Heart right ventricle (tissue), 16 donors: ENCODE measurements around the gene EIF6. TPM values are rescaled to one million over a fixed set of nuclear protein-coding genes. Genes with fewer than 3 reads are reported as not detected.
"Not testable (repeated sequence)": the region's sequence is repeated elsewhere in the genome, so short reads cannot be mapped to it uniquely, and the experiment has no call there.

Experiments used
- ATAC-seq, 8 donors: fragments of 200-7000 bp; cut with Tn5 transposase; one replicate each; pipeline ENCODE4 v1.9.1; 2020; ENCODE audit warnings: mild to moderate bottlenecking in 8 of 8, moderate library complexity in 8 of 8, moderate number of reproducible peaks in 1 of 8
- DNase-seq, 2 donors: peaks; one replicate each; pipeline ENCODE4 v3.0.0-alpha.2; 2020
- H3K27ac ChIP-seq, 10 donors: fragments of 200-600 bp; sonication (generic) in 2 of 10; one replicate each; pipeline versions ENCODE4 v1.5.0 to v1.8.0; 2020 to 2022; ENCODE audit warnings: mild to moderate bottlenecking in 3 of 10
- H3K27me3 ChIP-seq, 7 donors: fragments of 200-600 bp; one replicate each; pipeline ENCODE4 v1.8.0; 2021 to 2022; ENCODE audit warnings: mild to moderate bottlenecking in 2 of 7
- H3K36me3 ChIP-seq, 9 donors: fragments of 200-600 bp; sonication (generic) in 1 of 9; one replicate each; pipeline versions ENCODE4 v1.5.0 to v1.8.0; 2020 to 2022; ENCODE audit warnings: mild to moderate bottlenecking in 2 of 9
- H3K4me1 ChIP-seq, 9 donors: fragments of 200-600 bp; sonication (generic) in 1 of 9; one replicate each; pipeline versions ENCODE4 v1.5.0 to v1.8.0; 2020 to 2022; ENCODE audit warnings: mild to moderate bottlenecking in 4 of 9
- H3K4me3 ChIP-seq, 10 donors: fragments of 200-600 bp; sonication (generic) in 2 of 10; one replicate each; pipeline versions ENCODE4 v1.5.0 to v1.8.0; 2020 to 2022; ENCODE audit warnings: mild to moderate bottlenecking in 7 of 10, moderate library complexity in 2 of 10
- H3K9me3 ChIP-seq, 11 donors: fragments of 200-600 bp in 10 of 11; sonication (generic) in 2 of 11; one replicate each; pipeline versions ENCODE4 v1.5.0 to v1.8.0; 2013 to 2022; ENCODE audit warnings: mild to moderate bottlenecking in 2 of 11, control low read depth in 1 of 11, moderate library complexity in 1 of 11
- CTCF ChIP-seq, 9 donors: fragments of 200-600 bp; sonication (generic) in 2 of 9; IDR thresholded peaks; one replicate each; pipeline versions ENCODE4 v1.5.0 to v1.8.0; 2021 to 2022; ENCODE audit warnings: antibody characterized with exemption in 9 of 9, mild to moderate bottlenecking in 5 of 9, moderate library complexity in 1 of 9
- WGBS, 2 donors: extraction: QIAGEN DNeasy Blood & Tissue Kit; methylation state at CpG; one replicate each; pipeline ENCODE4 v1.1.7; 2013; ENCODE audit warnings: inconsistent platforms in 1 of 2; 5-methylcytosine and 5-hydroxymethylcytosine counted together
- intact Hi-C, 10 donors: fragments of 100-400 bp; cut with DNase I; formaldehyde crosslinking; loops; one replicate each; pipeline versions ENCODE4 v1.11.1 to v1.14.2; 2022
- polyA plus RNA-seq, 2 donors: library from polyadenylated mRNA; stranded (reverse); fragments of 200-250 nt; gene quantifications; one replicate each; pipeline ENCODE4 v1.2.3, GENCODE V29; 2013
- total RNA-seq, 10 donors: library from RNA; stranded (reverse); fragmentation: NEBNext Ultra II Directional in 3 of 10; extraction: Animal tissue kit (Norgen Biotek cat#: 25700) in 3 of 10; gene quantifications; one replicate each; pipeline versions ENCODE4 v1.2.1 to v1.2.4, GENCODE V29; 2021 to 2023
- donor health status: Arrhythmogenic right ventricular cardiomyopathy.
- donor health status: ischemic (EF 13 %, LVEDD 7.1; RV severe dilation, severe dysfunction).
- donor health status: healthy with polysubstance abuse.
- donor health status: DM: no; HTN: yes; CAD: no.
- donor health status: DM: no; HTN: no; CAD: no.
- donor health status: ischemic (EF 25% LVEDD 6.9; RV normal size, moderate dysfunction).
- donor health status: ischemic (EF 25% LVEDD 5.7; RV mildly dilated, moderate dysfunction).
- donor health status: healthy.
- donor health status: DM: yes; HTN: yes; CAD: no.
- donor health status: Ischemic cardiomyopathy.
- donor health status: ischemic (EF 35%, LVEDD 5.7; RV mildly dilated, moderate dysfunction).
- donor health status: nonischemic (EF 11% LVEDD 7.7; RV severe dilation, severe dysfunction).
- donor health status: DM: yes; HTN: yes; CAD: no.
- donor health status: PGD.
- donor health status: ischemic (EF 29% LVEDD 5.4; RV normal size, mild dysfunction).
- donor health status: nonischemic (EF 23%, LVEDD 6.1; RV moderate dilation, normal function).

The EIF6 gene
- total and polyA plus RNA-seq, 12 donors = 28.2 to 155 (median 39.0) TPM

GRCh38 chr20:35316086-35316485 is 31.5 kb upstream of the EIF6 start:
- no peak for DNase-seq
- Histone ChIP-seq H3K4me3 (no peak overlapping the region), H3K36me3 (peaks cover 0 to 45% (median 0%) of the 10 kb centered on the region in 9 donors), H3K4me1 (peaks cover 0 to 19% (median 9%) of the 10 kb centered on the region in 9 donors), H3K27me3 (no peaks in the 10 kb centered on the region), H3K9me3 (no peaks in the 10 kb centered on the region), H3K27ac (no peak overlapping the region)
- intact Hi-C loops = no loop called here
- WGBS, 2 donors = 86 to 90% methylated on average over 2 of the region's 2 CpGs
- TF ChIP-seq CTCF (IDR thresholded peaks at IDR 0.05) = no peak
- no peak for ATAC-seq

- 97 to 98% methylated on average over 7 of the region's 7 CpGs for WGBS, 2 donors
- intact Hi-C loops, H3K9me3 ChIP-seq, ATAC-seq, H3K27me3 ChIP-seq, H3K4me3 ChIP-seq, DNase-seq, H3K27ac ChIP-seq: not testable (repeated sequence)
- Histone ChIP-seq H3K36me3 (peaks cover 0 to 47% (median 0%) of the 10 kb centered on the region in 9 donors), H3K4me1 (peaks cover 0 to 19% (median 9%) of the 10 kb centered on the region in 9 donors)
These were observed 31.1 kb upstream of the EIF6 start for GRCh38 chr20:35315632-35316020.

DNA sequence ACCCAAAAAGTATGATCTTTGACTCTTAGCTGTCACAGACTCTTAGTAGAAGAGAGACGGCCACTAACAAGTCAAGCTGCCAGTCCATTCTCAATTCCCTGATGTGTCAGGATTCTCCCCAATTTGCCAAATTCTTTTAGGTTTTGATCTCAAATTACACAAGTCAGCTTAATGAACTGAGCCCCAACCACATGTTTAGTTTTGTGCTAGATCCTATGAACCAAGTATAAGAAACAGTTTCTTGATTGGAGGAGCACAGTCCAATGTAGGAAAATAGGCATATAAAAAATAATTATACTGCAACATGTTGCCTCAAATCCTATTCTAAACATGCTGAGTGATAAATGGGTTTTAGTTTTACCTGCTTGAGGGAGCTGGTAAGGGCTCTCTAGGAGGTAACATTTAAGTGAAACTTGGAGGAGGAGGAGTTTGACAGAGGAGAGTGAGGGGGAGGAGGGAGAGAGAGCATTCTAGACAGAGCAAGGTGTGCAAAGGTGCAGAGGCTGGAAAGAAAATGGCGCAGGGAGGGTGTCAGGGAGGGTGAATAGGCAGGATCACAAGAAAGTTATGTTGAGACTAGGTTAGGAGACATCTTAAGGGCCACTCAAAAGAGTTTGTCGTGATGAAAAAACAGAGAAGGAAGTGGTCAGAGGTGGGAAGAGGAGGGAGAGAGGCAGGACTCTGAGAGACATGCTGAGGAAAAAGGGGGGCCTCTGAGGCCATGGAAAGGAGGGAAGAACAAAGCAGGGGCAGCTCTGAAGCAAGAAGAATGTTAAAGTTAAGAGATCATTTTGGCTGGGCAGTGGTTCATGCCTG is 30.5 kb upstream of the EIF6 start:
- WGBS, 2 donors = 78 to 83% methylated on average over 3 of the region's 3 CpGs
- Histone ChIP-seq H3K4me1 (peaks cover 0 to 19% (median 9%) of the 10 kb centered on the region in 9 donors), H3K36me3 (peaks cover 0 to 47% (median 0%) of the 10 kb centered on the region in 9 donors), H3K27ac (no peak overlapping the region), H3K4me3 (no peak overlapping the region), H3K27me3 (no peaks in the 10 kb centered on the region), H3K9me3 (no peaks in the 10 kb centered on the region)
- no peak for TF ChIP-seq CTCF (IDR thresholded peaks at IDR 0.05)
- ATAC-seq (no peak), DNase-seq (no peak)
- intact Hi-C loops = no loop called here

DNA sequence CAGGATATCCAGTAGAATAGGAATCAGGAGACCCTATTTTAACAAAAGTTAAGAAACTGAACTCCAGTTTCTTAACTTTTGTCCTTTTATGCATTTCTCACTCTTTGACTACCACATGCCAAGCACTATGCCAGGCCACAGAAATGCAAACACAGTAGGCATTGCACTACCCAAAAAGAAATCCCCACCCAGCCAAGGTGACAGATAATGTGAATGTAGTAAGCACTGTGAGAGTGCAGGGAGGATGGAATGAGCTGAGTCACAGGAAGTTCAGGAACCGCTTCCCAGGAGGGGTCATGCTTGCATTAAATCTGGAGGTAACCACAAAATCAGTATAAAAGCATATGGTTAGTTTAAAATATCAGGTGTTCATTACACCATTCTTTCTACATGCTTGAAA is 27.7 kb upstream of the EIF6 start:
- Histone ChIP-seq H3K36me3 (peaks cover 0 to 52% (median 0%) of the 10 kb centered on the region in 9 donors), H3K27ac (no peak overlapping the region), H3K9me3 (no peaks in the 10 kb centered on the region), H3K4me3 (no peak overlapping the region), H3K4me1 (peaks cover 3 to 16% (median 14%) of the 10 kb centered on the region in 9 donors), H3K27me3 (no peaks in the 10 kb centered on the region)
- no peak for ATAC-seq
- TF ChIP-seq CTCF (IDR thresholded peaks at IDR 0.05) = no peak
- no peak for DNase-seq
- 94 to 97% methylated on average over 1 of the region's 1 CpG for WGBS, 2 donors
- intact Hi-C loops = no loop called here

GRCh38 chr20:35311822-35312221 is 27.2 kb upstream of the EIF6 start:
- Histone ChIP-seq H3K4me3 (no peak overlapping the region), H3K27ac (no peak overlapping the region), H3K27me3 (no peaks in the 10 kb centered on the region), H3K4me1 (peaks cover 3 to 21% (median 18%) of the 10 kb centered on the region in 9 donors), H3K36me3 (peaks cover 0 to 51% (median 0%) of the 10 kb centered on the region in 9 donors), H3K9me3 (no peaks in the 10 kb centered on the region)
- no peak for TF ChIP-seq CTCF (IDR thresholded peaks at IDR 0.05)
- ATAC-seq (no peak), DNase-seq (no peak)
- WGBS, 2 donors = 95 to 98% methylated on average over 5 of the region's 5 CpGs
- intact Hi-C loops = no loop called here
